Measurements from ENCODE around the gene SREBF1.

DNA sequence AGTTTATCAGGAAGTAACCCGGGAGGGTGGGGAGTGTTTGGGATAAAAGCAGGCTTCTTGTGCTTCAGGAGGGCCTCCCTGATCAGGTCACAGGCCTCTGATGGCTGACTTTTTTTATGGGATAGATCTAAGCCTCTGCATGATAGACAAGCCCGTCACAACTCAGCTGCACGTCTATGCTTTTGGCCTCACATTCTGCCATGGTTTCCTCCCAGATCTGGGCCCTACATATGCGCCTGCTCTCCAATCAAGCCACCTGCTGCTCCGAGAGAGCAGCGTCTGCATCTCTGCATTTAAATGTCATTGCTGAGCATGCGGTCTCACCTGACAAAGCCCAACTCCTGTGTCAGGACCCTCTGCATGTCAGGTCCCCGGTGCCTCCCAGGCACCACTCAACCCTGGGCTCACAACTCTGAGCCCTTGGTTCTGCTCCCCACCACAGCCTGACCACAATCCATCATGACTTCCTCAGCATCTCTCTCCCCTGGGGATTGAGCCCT lies 45.3 kb upstream of the SREBF1 start:
- no peak for TF ChIP-seq GABPA (IDR thresholded peaks at IDR 0.05; ENCODE audit: low read depth)
- TF ChIP-seq, protein P1, sequence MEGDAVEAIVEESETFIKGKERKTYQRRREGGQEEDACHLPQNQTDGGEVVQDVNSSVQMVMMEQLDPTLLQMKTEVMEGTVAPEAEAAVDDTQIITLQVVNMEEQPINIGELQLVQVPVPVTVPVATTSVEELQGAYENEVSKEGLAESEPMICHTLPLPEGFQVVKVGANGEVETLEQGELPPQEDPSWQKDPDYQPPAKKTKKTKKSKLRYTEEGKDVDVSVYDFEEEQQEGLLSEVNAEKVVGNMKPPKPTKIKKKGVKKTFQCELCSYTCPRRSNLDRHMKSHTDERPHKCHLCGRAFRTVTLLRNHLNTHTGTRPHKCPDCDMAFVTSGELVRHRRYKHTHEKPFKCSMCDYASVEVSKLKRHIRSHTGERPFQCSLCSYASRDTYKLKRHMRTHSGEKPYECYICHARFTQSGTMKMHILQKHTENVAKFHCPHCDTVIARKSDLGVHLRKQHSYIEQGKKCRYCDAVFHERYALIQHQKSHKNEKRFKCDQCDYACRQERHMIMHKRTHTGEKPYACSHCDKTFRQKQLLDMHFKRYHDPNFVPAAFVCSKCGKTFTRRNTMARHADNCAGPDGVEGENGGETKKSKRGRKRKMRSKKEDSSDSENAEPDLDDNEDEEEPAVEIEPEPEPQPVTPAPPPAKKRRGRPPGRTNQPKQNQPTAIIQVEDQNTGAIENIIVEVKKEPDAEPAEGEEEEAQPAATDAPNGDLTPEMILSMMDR (IDR thresholded peaks at IDR 0.05) = no peak
- TF ChIP-seq RAD21 (IDR thresholded peaks at IDR 0.05; ENCODE audit: low read length) = no peak
- no peak for TF ChIP-seq POLR2AphosphoS5 (IDR thresholded peaks at IDR 0.05; ENCODE audit: low read depth, low read length)
- no peak for TF ChIP-seq NRF1 (IDR thresholded peaks at IDR 0.05; ENCODE audit: low read depth, low read length)
- TF ChIP-seq FOXJ3 (CRISPR knock-in tag; IDR thresholded peaks at IDR 0.05) = no peak
- no peak for TF ChIP-seq FOXM1 (IDR thresholded peaks at IDR 0.05; ENCODE audit: low read depth)
- TF ChIP-seq ELF1 (IDR thresholded peaks at IDR 0.05) = no peak
- TF ChIP-seq TCF12 (IDR thresholded peaks at IDR 0.05) = no peak
- no peak for TF ChIP-seq TAF1 (IDR thresholded peaks at IDR 0.05; ENCODE audit: borderline replicate concordance, low read depth, low read length)
- TF ChIP-seq, protein P2, sequence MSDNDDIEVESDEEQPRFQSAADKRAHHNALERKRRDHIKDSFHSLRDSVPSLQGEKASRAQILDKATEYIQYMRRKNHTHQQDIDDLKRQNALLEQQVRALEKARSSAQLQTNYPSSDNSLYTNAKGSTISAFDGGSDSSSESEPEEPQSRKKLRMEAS (IDR thresholded peaks at IDR 0.05; ENCODE audit: low read depth) = no peak
- TF ChIP-seq EZH2phosphoT487 (IDR thresholded peaks at IDR 0.05; ENCODE audit: borderline replicate concordance, low read depth) = no peak
- TF ChIP-seq, protein P3, sequence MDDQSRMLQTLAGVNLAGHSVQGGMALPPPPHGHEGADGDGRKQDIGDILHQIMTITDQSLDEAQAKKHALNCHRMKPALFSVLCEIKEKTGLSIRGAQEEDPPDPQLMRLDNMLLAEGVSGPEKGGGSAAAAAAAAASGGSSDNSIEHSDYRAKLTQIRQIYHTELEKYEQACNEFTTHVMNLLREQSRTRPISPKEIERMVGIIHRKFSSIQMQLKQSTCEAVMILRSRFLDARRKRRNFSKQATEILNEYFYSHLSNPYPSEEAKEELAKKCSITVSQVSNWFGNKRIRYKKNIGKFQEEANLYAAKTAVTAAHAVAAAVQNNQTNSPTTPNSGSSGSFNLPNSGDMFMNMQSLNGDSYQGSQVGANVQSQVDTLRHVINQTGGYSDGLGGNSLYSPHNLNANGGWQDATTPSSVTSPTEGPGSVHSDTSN (IDR thresholded peaks at IDR 0.05) = no peak
- no peak for TF ChIP-seq YY1 (IDR thresholded peaks at IDR 0.05; ENCODE audit: low read depth)
